Liver (tissue), 9 donors: ENCODE results near the gene OCSTAMP. TPM values are rescaled to one million over a fixed set of nuclear protein-coding genes. Genes with fewer than 3 reads are reported as not detected.

Source experiments
- DNase-seq: peaks from one replicate; pipeline ENCODE4 v3.0.0-alpha.2; 2017; ENCODE audit warnings: low spot score
- H3K27ac ChIP-seq, 2 donors: one replicate each; pipeline ENCODE4 v1.7.0; 2013; ENCODE audit warnings: inconsistent platforms in 2 of 2, low read length in 2 of 2, control low read depth in 1 of 2, low read depth in 1 of 2, mild to moderate bottlenecking in 1 of 2
- H3K27me3 ChIP-seq, 4 donors: one replicate each; pipeline versions ENCODE4 v1.6.1 to v1.7.0; 2013; ENCODE audit warnings: low read length in 3 of 4, inconsistent platforms in 1 of 4, mild to moderate bottlenecking in 1 of 4, moderate library complexity in 1 of 4; ENCODE audit not compliant: control insufficient read depth in 4 of 4, insufficient read depth in 4 of 4
- H3K36me3 ChIP-seq, 4 donors: one replicate each; pipeline versions ENCODE4 v1.6.1 to v1.7.0; 2013; ENCODE audit warnings: low read length in 3 of 4, mild to moderate bottlenecking in 3 of 4, low read depth in 1 of 4, moderate library complexity in 1 of 4; ENCODE audit not compliant: control insufficient read depth in 4 of 4, insufficient read depth in 3 of 4
- H3K4me1 ChIP-seq, 4 donors: one replicate each; pipeline versions ENCODE4 v1.6.1 to v1.7.0; 2013; ENCODE audit warnings: low read length in 3 of 4, mild to moderate bottlenecking in 3 of 4, moderate library complexity in 1 of 4; ENCODE audit not compliant: control insufficient read depth in 4 of 4, insufficient read depth in 4 of 4
- H3K4me3 ChIP-seq, 3 donors: one replicate each; pipeline versions ENCODE4 v1.6.1 to v1.7.0; 2013; ENCODE audit warnings: low read length in 3 of 3, control low read depth in 1 of 3, low read depth in 1 of 3, mild to moderate bottlenecking in 1 of 3
- H3K9ac ChIP-seq, 2 donors: one replicate each; pipeline ENCODE4 v1.7.0; 2013; ENCODE audit warnings: low read length in 2 of 2, mild to moderate bottlenecking in 2 of 2, moderate library complexity in 2 of 2, control low read depth in 1 of 2, low read depth in 1 of 2
- H3K9me3 ChIP-seq, 4 donors: one replicate each; pipeline versions ENCODE4 v1.6.1 to v1.7.0; 2013; ENCODE audit warnings: low read length in 3 of 4; ENCODE audit not compliant: control insufficient read depth in 4 of 4
- FOXA1 ChIP-seq: IDR thresholded peaks from 2 replicates; pipeline ENCODE4 v1.6.1; 2016; ENCODE audit warnings: antibody characterized with exemption
- FOXA2 ChIP-seq: IDR thresholded peaks from 2 replicates; pipeline ENCODE4 v1.6.1; 2016; ENCODE audit warnings: antibody characterized with exemption
- JUND ChIP-seq, 2 donors: IDR thresholded peaks; 2 replicates each; pipeline ENCODE4 v1.6.1; 2016; ENCODE audit warnings: antibody characterized with exemption in 2 of 2
- NR2F2 ChIP-seq: IDR thresholded peaks from 2 replicates; pipeline ENCODE4 v1.6.1; 2016; ENCODE audit warnings: antibody characterized with exemption
- RAD21 ChIP-seq, 2 donors: IDR thresholded peaks; 2 replicates each; pipeline ENCODE4 v1.6.1; 2016; ENCODE audit warnings: antibody characterized with exemption in 2 of 2, mild to moderate bottlenecking in 2 of 2
- RXRA ChIP-seq, 2 donors: IDR thresholded peaks; 2 replicates each; pipeline ENCODE4 v1.6.1; 2017 to 2018; ENCODE audit warnings: antibody characterized with exemption in 2 of 2, mild to moderate bottlenecking in 1 of 2
- SP1 ChIP-seq: IDR thresholded peaks from 2 replicates; pipeline ENCODE4 v1.6.1; 2018; ENCODE audit warnings: antibody characterized with exemption, mild to moderate bottlenecking
- WGBS: extraction: QIAGEN DNeasy Blood & Tissue Kit; methylation state at CpG from one replicate; pipeline ENCODE4 v1.1.7; 2013; 5-methylcytosine and 5-hydroxymethylcytosine counted together
- polyA plus RNA-seq, 2 donors: library from polyadenylated mRNA; stranded (reverse) in 1 of 2; unstranded in 1 of 2; fragments of 200-250 nt in 1 of 2; fragments of >200 nt in 1 of 2; fragmentation: Nextera tagmentation in 1 of 2; extraction: Ambion mirVana in 1 of 2; gene quantifications; one replicate each; pipeline versions ENCODE4 v1.2.1 to v1.2.3, GENCODE V29; 2013 to 2015
- total RNA-seq, 2 donors: library from RNA; depleted of rRNA; stranded (reverse); fragments of >200 nt; gene quantifications; one replicate each; pipeline ENCODE4 v1.2.3, GENCODE V29; 2014
- TF ChIP-seq, protein P1 (sequence below): IDR thresholded peaks from 2 replicates; pipeline ENCODE4 v1.6.1; 2016; ENCODE audit warnings: antibody characterized with exemption, mild to moderate bottlenecking
- TF ChIP-seq, protein P2 (sequence below): fragments of 150-350 bp; IDR thresholded peaks from 2 replicates; pipeline ENCODE4 v1.5.1; 2017; ENCODE audit warnings: improper control_type of control experiment, low read depth, low read length; ENCODE audit not compliant: missing input control
- TF ChIP-seq, protein P3 (sequence below): IDR thresholded peaks from 2 replicates; pipeline ENCODE4 v1.6.1; 2016; ENCODE audit warnings: antibody characterized with exemption
- donor health status: healthy.
- donor health status: healthy.
- donor health status: healthy.
- donor health status: healthy.
- donor health status: healthy.

Gene OCSTAMP
- total and polyA plus RNA-seq, 4 donors, result not detected

DNA sequence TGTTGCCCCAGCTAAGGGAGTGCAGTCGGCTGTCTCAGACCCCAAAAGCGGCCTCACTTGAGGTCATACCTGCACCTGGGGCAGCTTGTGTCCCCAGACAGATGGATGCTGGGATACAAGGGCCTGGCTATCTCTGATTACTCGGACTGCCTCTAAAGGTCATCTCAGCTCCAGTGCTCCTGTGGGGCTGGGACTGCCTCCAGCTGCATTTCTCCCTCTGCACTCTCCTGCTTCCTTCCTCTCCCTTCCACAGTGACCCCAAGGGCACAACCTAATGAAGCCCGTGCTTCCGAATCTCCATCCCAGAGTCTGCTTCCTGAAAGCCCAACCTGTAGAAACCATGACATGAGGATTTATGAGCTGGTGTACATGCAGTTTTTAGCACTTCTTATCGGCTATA is 22.8 kb upstream of the OCSTAMP start:
- 69% methylated on average over 6 of the region's 6 CpGs for whole genome bisulfite sequencing
- no peak for DNase-seq
- Histone ChIP-seq H3K27ac (no peak overlapping the region), H3K9ac (no peak overlapping the region), H3K9me3 (no peaks in the 10 kb centered on the region), H3K36me3 (no peaks in the 10 kb centered on the region), H3K27me3 (no peaks in the 10 kb centered on the region), H3K4me1 (peaks cover 0 to 7% (median 5%) of the 10 kb centered on the region in 4 donors), H3K4me3 (no peak overlapping the region)
- TF ChIP-seq NR2F2 (peak; percentile 68), JUND (IDR thresholded peaks at IDR 0.05) (no peak)

DNA sequence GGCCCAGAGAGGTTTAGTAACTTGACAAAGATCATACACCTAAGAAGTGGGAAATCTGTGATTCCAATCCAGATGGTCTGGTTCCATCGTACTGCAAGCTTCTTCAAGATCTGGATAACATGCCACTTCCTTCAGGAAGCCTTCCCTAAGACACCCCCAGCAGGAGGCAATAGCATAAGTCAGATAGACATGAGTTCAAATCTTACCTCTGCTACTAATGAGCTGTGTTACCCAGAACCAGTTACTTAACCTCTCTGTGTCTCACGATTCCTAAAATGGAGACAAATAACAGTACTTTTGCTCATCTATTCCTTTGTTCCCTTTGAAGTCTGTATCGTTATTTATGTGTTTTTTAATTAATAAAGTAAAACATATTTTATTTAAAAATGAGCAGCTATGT is 22.3 kb upstream of the OCSTAMP start:
- Histone ChIP-seq H3K27ac (no peak overlapping the region), H3K9me3 (no peaks in the 10 kb centered on the region), H3K4me3 (no peak overlapping the region), H3K36me3 (no peaks in the 10 kb centered on the region), H3K9ac (no peak overlapping the region), H3K4me1 (peaks cover 0 to 7% (median 5%) of the 10 kb centered on the region in 4 donors), H3K27me3 (no peaks in the 10 kb centered on the region)
- TF ChIP-seq FOXA1, result no peak
- TF ChIP-seq, protein P1, sequence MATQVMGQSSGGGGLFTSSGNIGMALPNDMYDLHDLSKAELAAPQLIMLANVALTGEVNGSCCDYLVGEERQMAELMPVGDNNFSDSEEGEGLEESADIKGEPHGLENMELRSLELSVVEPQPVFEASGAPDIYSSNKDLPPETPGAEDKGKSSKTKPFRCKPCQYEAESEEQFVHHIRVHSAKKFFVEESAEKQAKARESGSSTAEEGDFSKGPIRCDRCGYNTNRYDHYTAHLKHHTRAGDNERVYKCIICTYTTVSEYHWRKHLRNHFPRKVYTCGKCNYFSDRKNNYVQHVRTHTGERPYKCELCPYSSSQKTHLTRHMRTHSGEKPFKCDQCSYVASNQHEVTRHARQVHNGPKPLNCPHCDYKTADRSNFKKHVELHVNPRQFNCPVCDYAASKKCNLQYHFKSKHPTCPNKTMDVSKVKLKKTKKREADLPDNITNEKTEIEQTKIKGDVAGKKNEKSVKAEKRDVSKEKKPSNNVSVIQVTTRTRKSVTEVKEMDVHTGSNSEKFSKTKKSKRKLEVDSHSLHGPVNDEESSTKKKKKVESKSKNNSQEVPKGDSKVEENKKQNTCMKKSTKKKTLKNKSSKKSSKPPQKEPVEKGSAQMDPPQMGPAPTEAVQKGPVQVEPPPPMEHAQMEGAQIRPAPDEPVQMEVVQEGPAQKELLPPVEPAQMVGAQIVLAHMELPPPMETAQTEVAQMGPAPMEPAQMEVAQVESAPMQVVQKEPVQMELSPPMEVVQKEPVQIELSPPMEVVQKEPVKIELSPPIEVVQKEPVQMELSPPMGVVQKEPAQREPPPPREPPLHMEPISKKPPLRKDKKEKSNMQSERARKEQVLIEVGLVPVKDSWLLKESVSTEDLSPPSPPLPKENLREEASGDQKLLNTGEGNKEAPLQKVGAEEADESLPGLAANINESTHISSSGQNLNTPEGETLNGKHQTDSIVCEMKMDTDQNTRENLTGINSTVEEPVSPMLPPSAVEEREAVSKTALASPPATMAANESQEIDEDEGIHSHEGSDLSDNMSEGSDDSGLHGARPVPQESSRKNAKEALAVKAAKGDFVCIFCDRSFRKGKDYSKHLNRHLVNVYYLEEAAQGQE, result no peak
- TF ChIP-seq, protein P2, sequence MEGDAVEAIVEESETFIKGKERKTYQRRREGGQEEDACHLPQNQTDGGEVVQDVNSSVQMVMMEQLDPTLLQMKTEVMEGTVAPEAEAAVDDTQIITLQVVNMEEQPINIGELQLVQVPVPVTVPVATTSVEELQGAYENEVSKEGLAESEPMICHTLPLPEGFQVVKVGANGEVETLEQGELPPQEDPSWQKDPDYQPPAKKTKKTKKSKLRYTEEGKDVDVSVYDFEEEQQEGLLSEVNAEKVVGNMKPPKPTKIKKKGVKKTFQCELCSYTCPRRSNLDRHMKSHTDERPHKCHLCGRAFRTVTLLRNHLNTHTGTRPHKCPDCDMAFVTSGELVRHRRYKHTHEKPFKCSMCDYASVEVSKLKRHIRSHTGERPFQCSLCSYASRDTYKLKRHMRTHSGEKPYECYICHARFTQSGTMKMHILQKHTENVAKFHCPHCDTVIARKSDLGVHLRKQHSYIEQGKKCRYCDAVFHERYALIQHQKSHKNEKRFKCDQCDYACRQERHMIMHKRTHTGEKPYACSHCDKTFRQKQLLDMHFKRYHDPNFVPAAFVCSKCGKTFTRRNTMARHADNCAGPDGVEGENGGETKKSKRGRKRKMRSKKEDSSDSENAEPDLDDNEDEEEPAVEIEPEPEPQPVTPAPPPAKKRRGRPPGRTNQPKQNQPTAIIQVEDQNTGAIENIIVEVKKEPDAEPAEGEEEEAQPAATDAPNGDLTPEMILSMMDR, result no peak
- TF ChIP-seq, protein P3, sequence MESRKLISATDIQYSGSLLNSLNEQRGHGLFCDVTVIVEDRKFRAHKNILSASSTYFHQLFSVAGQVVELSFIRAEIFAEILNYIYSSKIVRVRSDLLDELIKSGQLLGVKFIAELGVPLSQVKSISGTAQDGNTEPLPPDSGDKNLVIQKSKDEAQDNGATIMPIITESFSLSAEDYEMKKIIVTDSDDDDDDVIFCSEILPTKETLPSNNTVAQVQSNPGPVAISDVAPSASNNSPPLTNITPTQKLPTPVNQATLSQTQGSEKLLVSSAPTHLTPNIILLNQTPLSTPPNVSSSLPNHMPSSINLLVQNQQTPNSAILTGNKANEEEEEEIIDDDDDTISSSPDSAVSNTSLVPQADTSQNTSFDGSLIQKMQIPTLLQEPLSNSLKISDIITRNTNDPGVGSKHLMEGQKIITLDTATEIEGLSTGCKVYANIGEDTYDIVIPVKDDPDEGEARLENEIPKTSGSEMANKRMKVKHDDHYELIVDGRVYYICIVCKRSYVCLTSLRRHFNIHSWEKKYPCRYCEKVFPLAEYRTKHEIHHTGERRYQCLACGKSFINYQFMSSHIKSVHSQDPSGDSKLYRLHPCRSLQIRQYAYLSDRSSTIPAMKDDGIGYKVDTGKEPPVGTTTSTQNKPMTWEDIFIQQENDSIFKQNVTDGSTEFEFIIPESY, result no peak
- no peak for TF ChIP-seq RXRA (IDR thresholded peaks at IDR 0.05)
- DNase-seq, result no peak
- WGBS, result 92% methylated on average over 3 of the region's 3 CpGs

DNA sequence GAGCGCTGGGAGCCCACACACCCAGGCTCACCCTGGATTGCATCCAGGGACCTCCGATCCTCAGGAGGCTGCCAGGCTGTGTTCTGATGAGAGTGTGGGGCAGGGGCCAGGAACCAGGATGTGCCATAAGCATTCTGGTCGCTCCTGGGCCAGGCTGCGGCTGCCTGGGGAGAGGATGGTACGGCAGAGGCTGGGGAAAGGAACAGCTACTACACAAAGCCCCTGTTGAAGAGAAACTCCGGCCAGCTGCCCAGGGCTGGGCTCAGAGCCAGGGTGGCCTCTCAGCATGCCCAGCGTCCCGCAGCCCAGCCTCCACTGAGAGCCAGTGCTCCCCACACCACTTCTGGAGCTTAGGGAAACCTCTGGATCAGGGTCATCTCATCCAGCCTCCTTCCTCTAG is 21.7 kb upstream of the OCSTAMP start:
- no peak for DNase-seq
- WGBS, result 61% methylated on average over 8 of the region's 8 CpGs
- no peaks in the 10 kb centered on the region for H3K27me3 ChIP-seq
- H3K4me3 ChIP-seq, result no peak overlapping the region
- H3K36me3 ChIP-seq, result no peaks in the 10 kb centered on the region
- no peak overlapping the region for H3K27ac ChIP-seq
- peaks cover 0 to 7% (median 5%) of the 10 kb centered on the region in 4 donors for H3K4me1 ChIP-seq
- H3K9ac ChIP-seq, result no peak overlapping the region
- no peaks in the 10 kb centered on the region for H3K9me3 ChIP-seq
- TF ChIP-seq, protein P1, result no peak
- no peak for TF ChIP-seq JUND (IDR thresholded peaks at IDR 0.05)
- TF ChIP-seq FOXA2, result no peak
- TF ChIP-seq, protein P3, result no peak
- TF ChIP-seq RAD21 (IDR thresholded peaks at IDR 0.05), result no peak
- TF ChIP-seq SP1, result no peak
- TF ChIP-seq, protein P2, result no peak
